GM12878 (cell line): Measurements from ENCODE around the gene TMEM131L. TPM values are rescaled to one million over a fixed set of nuclear protein-coding genes. Genes with fewer than 3 reads are reported as not detected.

Experiments used
- BHLHE40 ChIP-seq, 2 experiments: fragments of 450-650 bp in 1 of 2; IDR thresholded peaks; 2 replicates each; pipeline ENCODE4 v1.6.1; 2011 to 2017; ENCODE audit warnings: low read depth in 2 of 2, borderline replicate concordance in 1 of 2, improper control_type of control experiment in 1 of 2, low read length in 1 of 2, mild to moderate bottlenecking in 1 of 2
- BMI1 ChIP-seq: fragments of 450-650 bp; IDR thresholded peaks from 2 replicates; pipeline ENCODE4 v1.6.1; 2016; ENCODE audit warnings: mild to moderate bottlenecking, moderate library complexity, borderline replicate concordance
- EP300 ChIP-seq, 2 experiments: fragments of 150-350 bp in 1 of 2; IDR thresholded peaks; 2 replicates each; pipeline ENCODE4 v1.6.1; 2011 to 2012; ENCODE audit warnings: low read depth in 2 of 2, low read length in 2 of 2, borderline replicate concordance in 1 of 2, improper control_type of control experiment in 1 of 2, inconsistent platforms in 1 of 2; ENCODE audit not compliant: control insufficient read depth in 1 of 2
- HCFC1 ChIP-seq: fragments of 150-350 bp; IDR thresholded peaks from 2 replicates; pipeline ENCODE4 v1.6.1; 2014; ENCODE audit warnings: low read length
- KAT2A ChIP-seq: conservative IDR thresholded peaks from 2 replicates; pipeline ENCODE4 v1.6.1; 2011; ENCODE audit warnings: low read depth, low read length; ENCODE audit not compliant: control insufficient read depth
- NBN ChIP-seq: fragments of 450-650 bp; IDR thresholded peaks from 2 replicates; pipeline ENCODE4 v1.6.1; 2016
- NFYA ChIP-seq: IDR thresholded peaks from 2 replicates; pipeline ENCODE4 v1.6.1; 2011; ENCODE audit warnings: low read depth, mild to moderate bottlenecking, low read length, improper control_type of control experiment, borderline replicate concordance
- SIN3A ChIP-seq: IDR thresholded peaks from 2 replicates; pipeline ENCODE4 v1.6.1; 2012; ENCODE audit warnings: low read depth, low read length, improper control_type of control experiment
- SMAD1 ChIP-seq: fragments of 450-650 bp; IDR thresholded peaks from 2 replicates; pipeline ENCODE4 v1.6.1; 2018; ENCODE audit warnings: mild to moderate bottlenecking, low read depth; ENCODE audit not compliant: partially characterized antibody
- SREBF1 ChIP-seq: IDR thresholded peaks from 2 replicates; pipeline ENCODE4 v1.6.1; 2012; ENCODE audit warnings: mild to moderate bottlenecking, low read length
- TAF1 ChIP-seq: IDR thresholded peaks from 2 replicates; pipeline ENCODE4 v1.6.1; 2011; ENCODE audit warnings: mild to moderate bottlenecking, low read depth, low read length, borderline replicate concordance
- TCF12 ChIP-seq: IDR thresholded peaks from 2 replicates; pipeline ENCODE4 v1.6.1; 2011; ENCODE audit warnings: low read depth, mild to moderate bottlenecking, low read length
- WRNIP1 ChIP-seq: IDR thresholded peaks from 2 replicates; pipeline ENCODE4 v1.6.1; 2011; ENCODE audit warnings: low read depth, low read length, improper control_type of control experiment, borderline replicate concordance
- ZZZ3 ChIP-seq: IDR thresholded peaks from 2 replicates; pipeline ENCODE4 v1.6.1; 2011; ENCODE audit warnings: low read depth; ENCODE audit not compliant: control insufficient read depth, insufficient read length
- polyA plus RNA-seq, 11 experiments: library from polyadenylated mRNA; depleted of rRNA in 4 of 11; unstranded in 6 of 11; stranded (reverse) in 5 of 11; fragments of >200 nt; fragmentation: Nextera tagmentation in 4 of 11; fragmentation: Illumina TruSeq in 1 of 11; extraction: Ambion mirVana in 4 of 11; extraction: Trizol in 1 of 11; gene quantifications; 1 replicate in 1 of 11; 2 replicates in 10 of 11; pipeline versions ENCODE4 v1.2.1 to v1.2.3, GENCODE V29; 2011 to 2016; ENCODE audit warnings: inconsistent platforms in 2 of 11, missing spikeins in 2 of 11, low read depth in 1 of 11
- total RNA-seq, 4 experiments: library from RNA; depleted of rRNA in 3 of 4; stranded (reverse); fragments of >200 nt in 3 of 4; fragmentation: Illumina TruSeq in 1 of 4; extraction: Trizol in 1 of 4; gene quantifications; 2 replicates each; pipeline versions ENCODE4 v1.2.1 to v1.2.3, GENCODE V29; 2013 to 2021
- TF ChIP-seq, protein P1 (sequence below): fragments of 450-650 bp; IDR thresholded peaks from 2 replicates; pipeline ENCODE4 v1.6.1; 2017; ENCODE audit warnings: mild to moderate bottlenecking
- TF ChIP-seq, protein P2 (sequence below): IDR thresholded peaks from 2 replicates; pipeline ENCODE4 v1.6.1; 2012; ENCODE audit warnings: low read depth, low read length, improper control_type of control experiment
- TF ChIP-seq, protein P3 (sequence below): IDR thresholded peaks from 2 replicates; pipeline ENCODE4 v1.6.1; 2012; ENCODE audit warnings: low read depth, low read length, improper control_type of control experiment
- TF ChIP-seq, protein P4 (sequence below): IDR thresholded peaks from 2 replicates; pipeline ENCODE4 v1.6.1; 2011; ENCODE audit warnings: borderline replicate concordance, low read depth, mild to moderate bottlenecking, moderate library complexity, low read length; ENCODE audit not compliant: insufficient read depth, poor library complexity, severe bottlenecking
- TF ChIP-seq, protein P5 (sequence below): fragments of 450-650 bp; IDR thresholded peaks from 2 replicates; pipeline ENCODE4 v1.6.1; 2016; ENCODE audit warnings: mild to moderate bottlenecking
- TF ChIP-seq, protein P6 (sequence below): fragments of 450-650 bp; IDR thresholded peaks from 2 replicates; pipeline ENCODE4 v1.6.1; 2016; ENCODE audit warnings: mild to moderate bottlenecking, moderate library complexity, borderline replicate concordance

Gene TMEM131L
- total and polyA plus RNA-seq, 10 of the 15 experiments (the other 5 are each of a cell fraction or from before 2014, with no cell fraction given), result 8.5 to 101 (median 74.4) TPM

DNA sequence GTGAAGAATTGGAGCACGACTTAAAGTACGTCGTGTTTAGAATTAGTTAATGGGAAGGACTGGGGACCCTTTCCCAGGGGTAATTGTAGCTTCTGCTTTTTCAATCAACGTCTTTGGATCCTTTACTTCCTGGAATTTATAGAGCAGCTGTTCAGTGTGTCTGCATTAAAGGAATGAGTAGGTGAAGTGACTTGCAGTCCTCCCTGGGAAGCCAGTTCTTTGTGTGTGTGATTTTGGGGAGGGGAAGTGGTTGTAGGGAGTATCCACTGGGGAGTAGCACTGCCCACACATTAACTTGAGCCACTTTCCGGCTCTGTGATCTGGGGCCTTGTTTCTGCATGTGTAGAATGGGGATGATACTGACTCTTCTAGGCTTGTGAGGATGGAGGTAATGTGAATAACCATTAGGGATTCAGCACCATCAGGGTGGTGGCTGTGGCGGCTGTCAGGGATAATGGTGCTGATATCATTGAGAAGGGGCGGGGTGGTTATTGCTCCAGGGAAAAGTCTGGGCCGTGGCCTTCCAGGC is 54.7 kb downstream of the TMEM131L start (continued):
- TF ChIP-seq, protein P1, sequence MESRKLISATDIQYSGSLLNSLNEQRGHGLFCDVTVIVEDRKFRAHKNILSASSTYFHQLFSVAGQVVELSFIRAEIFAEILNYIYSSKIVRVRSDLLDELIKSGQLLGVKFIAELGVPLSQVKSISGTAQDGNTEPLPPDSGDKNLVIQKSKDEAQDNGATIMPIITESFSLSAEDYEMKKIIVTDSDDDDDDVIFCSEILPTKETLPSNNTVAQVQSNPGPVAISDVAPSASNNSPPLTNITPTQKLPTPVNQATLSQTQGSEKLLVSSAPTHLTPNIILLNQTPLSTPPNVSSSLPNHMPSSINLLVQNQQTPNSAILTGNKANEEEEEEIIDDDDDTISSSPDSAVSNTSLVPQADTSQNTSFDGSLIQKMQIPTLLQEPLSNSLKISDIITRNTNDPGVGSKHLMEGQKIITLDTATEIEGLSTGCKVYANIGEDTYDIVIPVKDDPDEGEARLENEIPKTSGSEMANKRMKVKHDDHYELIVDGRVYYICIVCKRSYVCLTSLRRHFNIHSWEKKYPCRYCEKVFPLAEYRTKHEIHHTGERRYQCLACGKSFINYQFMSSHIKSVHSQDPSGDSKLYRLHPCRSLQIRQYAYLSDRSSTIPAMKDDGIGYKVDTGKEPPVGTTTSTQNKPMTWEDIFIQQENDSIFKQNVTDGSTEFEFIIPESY, result no peak
- TF ChIP-seq TCF12 (peak; percentile 86), NBN (peak; percentile 81), SIN3A (no peak), SREBF1 (no peak), EP300 (IDR thresholded peaks at IDR 0.05; ENCODE audit: borderline replicate concordance in 1 of 2, control insufficient read depth in 1 of 2, low read depth in 2 of 2, low read length in 2 of 2) (peak in 1 of 2 experiments; percentile 57; a peak in 1 of 4 replicates), ZZZ3 (no peak), SMAD1 (peak; percentile 80), KAT2A (no peak), TAF1 (no peak), NFYA (no peak), BMI1 (no peak), HCFC1 (no peak), WRNIP1 (no peak), BHLHE40 (IDR thresholded peaks at IDR 0.05; ENCODE audit: borderline replicate concordance in 1 of 2, low read depth in 2 of 2, low read length in 1 of 2) (peak; percentile 36 to 38; a peak in 2 of 4 replicates)
- TF ChIP-seq, protein P2, sequence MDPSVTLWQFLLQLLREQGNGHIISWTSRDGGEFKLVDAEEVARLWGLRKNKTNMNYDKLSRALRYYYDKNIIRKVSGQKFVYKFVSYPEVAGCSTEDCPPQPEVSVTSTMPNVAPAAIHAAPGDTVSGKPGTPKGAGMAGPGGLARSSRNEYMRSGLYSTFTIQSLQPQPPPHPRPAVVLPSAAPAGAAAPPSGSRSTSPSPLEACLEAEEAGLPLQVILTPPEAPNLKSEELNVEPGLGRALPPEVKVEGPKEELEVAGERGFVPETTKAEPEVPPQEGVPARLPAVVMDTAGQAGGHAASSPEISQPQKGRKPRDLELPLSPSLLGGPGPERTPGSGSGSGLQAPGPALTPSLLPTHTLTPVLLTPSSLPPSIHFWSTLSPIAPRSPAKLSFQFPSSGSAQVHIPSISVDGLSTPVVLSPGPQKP, result no peak
- TF ChIP-seq, protein P3, sequence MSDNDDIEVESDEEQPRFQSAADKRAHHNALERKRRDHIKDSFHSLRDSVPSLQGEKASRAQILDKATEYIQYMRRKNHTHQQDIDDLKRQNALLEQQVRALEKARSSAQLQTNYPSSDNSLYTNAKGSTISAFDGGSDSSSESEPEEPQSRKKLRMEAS, result no peak
- TF ChIP-seq, protein P4, sequence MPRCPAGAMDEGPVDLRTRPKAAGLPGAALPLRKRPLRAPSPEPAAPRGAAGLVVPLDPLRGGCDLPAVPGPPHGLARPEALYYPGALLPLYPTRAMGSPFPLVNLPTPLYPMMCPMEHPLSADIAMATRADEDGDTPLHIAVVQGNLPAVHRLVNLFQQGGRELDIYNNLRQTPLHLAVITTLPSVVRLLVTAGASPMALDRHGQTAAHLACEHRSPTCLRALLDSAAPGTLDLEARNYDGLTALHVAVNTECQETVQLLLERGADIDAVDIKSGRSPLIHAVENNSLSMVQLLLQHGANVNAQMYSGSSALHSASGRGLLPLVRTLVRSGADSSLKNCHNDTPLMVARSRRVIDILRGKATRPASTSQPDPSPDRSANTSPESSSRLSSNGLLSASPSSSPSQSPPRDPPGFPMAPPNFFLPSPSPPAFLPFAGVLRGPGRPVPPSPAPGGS, result peak; percentile 86
- TF ChIP-seq, protein P5, sequence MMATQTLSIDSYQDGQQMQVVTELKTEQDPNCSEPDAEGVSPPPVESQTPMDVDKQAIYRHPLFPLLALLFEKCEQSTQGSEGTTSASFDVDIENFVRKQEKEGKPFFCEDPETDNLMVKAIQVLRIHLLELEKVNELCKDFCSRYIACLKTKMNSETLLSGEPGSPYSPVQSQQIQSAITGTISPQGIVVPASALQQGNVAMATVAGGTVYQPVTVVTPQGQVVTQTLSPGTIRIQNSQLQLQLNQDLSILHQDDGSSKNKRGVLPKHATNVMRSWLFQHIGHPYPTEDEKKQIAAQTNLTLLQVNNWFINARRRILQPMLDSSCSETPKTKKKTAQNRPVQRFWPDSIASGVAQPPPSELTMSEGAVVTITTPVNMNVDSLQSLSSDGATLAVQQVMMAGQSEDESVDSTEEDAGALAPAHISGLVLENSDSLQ, result no peak
- TF ChIP-seq, protein P6, sequence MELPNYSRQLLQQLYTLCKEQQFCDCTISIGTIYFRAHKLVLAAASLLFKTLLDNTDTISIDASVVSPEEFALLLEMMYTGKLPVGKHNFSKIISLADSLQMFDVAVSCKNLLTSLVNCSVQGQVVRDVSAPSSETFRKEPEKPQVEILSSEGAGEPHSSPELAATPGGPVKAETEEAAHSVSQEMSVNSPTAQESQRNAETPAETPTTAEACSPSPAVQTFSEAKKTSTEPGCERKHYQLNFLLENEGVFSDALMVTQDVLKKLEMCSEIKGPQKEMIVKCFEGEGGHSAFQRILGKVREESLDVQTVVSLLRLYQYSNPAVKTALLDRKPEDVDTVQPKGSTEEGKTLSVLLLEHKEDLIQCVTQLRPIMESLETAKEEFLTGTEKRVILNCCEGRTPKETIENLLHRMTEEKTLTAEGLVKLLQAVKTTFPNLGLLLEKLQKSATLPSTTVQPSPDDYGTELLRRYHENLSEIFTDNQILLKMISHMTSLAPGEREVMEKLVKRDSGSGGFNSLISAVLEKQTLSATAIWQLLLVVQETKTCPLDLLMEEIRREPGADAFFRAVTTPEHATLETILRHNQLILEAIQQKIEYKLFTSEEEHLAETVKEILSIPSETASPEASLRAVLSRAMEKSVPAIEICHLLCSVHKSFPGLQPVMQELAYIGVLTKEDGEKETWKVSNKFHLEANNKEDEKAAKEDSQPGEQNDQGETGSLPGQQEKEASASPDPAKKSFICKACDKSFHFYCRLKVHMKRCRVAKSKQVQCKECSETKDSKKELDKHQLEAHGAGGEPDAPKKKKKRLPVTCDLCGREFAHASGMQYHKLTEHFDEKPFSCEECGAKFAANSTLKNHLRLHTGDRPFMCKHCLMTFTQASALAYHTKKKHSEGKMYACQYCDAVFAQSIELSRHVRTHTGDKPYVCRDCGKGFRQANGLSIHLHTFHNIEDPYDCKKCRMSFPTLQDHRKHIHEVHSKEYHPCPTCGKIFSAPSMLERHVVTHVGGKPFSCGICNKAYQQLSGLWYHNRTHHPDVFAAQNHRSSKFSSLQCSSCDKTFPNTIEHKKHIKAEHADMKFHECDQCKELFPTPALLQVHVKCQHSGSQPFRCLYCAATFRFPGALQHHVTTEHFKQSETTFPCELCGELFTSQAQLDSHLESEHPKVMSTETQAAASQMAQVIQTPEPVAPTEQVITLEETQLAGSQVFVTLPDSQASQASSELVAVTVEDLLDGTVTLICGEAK, result no peak
